Endothelial cell of umbilical vein (primary cell): ENCODE measurements around the gene MAST4. TPM values are rescaled to one million over a fixed set of nuclear protein-coding genes. Genes with fewer than 3 reads are reported as not detected.

Source experiments
- BruUV-seq: library from RNA; stranded (reverse); fragments of 400-500 nt; replicated peaks from 2 replicates; lab custom pipeline; 2021; lab: Mats Ljungman, UMichigan
- CTCF ChIA-PET: fragments of 300-600, 350-600 bp; sonication (Branson Sonifier 250); formaldehyde crosslinking; loops from one replicate; lab custom pipeline; 2021; ENCODE audit warnings: antibody characterized with exemption, inconsistent platforms; lab: Charles Lee
- POLR2A ChIA-PET: fragments of 300-600, 350-600 bp; sonication (Branson Sonifier 250); formaldehyde crosslinking; loops from one replicate; lab custom pipeline; 2021; ENCODE audit warnings: antibody characterized with exemption, inconsistent platforms; lab: Charles Lee
- DNase-seq: peaks from one replicate; pipeline ENCODE4 v3.0.0-alpha.2; 2011; ENCODE audit warnings: low read depth, low spot score
- FAIRE-seq: peaks from 2 replicates; lab custom pipeline; 2011; peaks lifted over from hg19 to GRCh38; lab: Jason Lieb, UNC
- H2AFZ ChIP-seq: 2 replicates; pipeline ENCODE4 v1.6.0; 2012; ENCODE audit warnings: low read depth, low read length, control low read depth, inconsistent platforms
- H3K27ac ChIP-seq: 2 replicates; pipeline ENCODE4 v1.5.1; 2011; ENCODE audit warnings: low read depth, mild to moderate bottlenecking, control low read depth, low read length, moderate library complexity; ENCODE audit not compliant: insufficient read depth
- H3K27me3 ChIP-seq, 2 experiments: 2 replicates each; pipeline versions ENCODE4 v1.6.0 to v1.6.1; 2011; ENCODE audit warnings: low read length in 2 of 2, mixed read lengths in 1 of 2; ENCODE audit not compliant: control insufficient read depth in 2 of 2, insufficient read depth in 2 of 2
- H3K36me3 ChIP-seq, 2 experiments: 2 replicates in 1 of 2; 3 replicates in 1 of 2; pipeline ENCODE4 v1.5.1; 2011; ENCODE audit warnings: low read length in 2 of 2, mild to moderate bottlenecking in 1 of 2, moderate library complexity in 1 of 2; ENCODE audit not compliant: control insufficient read depth in 2 of 2, insufficient read depth in 2 of 2; ENCODE audit errors: extremely low read depth in 1 of 2
- H3K4me1 ChIP-seq: 3 replicates; pipeline ENCODE4 v1.5.1; 2011; ENCODE audit warnings: mild to moderate bottlenecking, low read length; ENCODE audit not compliant: control insufficient read depth, insufficient read depth; ENCODE audit errors: extremely low read depth
- H3K4me2 ChIP-seq: 2 replicates; pipeline ENCODE4 v1.6.1; 2011; ENCODE audit warnings: low read length, control low read depth, mixed read lengths; ENCODE audit not compliant: insufficient read depth
- H3K4me3 ChIP-seq, 3 experiments: fragments of 200-600 bp in 1 of 3; sonication (generic), shearing (Covaris generic) in 1 of 3; replicated peaks in 1 of 3; 2 replicates each; pipeline ENCODE4 v1.5.1; 2011 to 2016; ENCODE audit warnings: control low read depth in 3 of 3, low read length in 3 of 3, mild to moderate bottlenecking in 2 of 3, inconsistent platforms in 1 of 3, low read depth in 1 of 3, moderate library complexity in 1 of 3; ENCODE audit not compliant: insufficient read depth in 1 of 3
- H3K79me2 ChIP-seq: 2 replicates; pipeline ENCODE4 v1.6.0; 2012; ENCODE audit warnings: low read length, inconsistent platforms; ENCODE audit not compliant: control insufficient read depth, insufficient read depth
- H3K9ac ChIP-seq: replicated peaks from 2 replicates; pipeline ENCODE3; 2011; ENCODE audit warnings: low read length, control low read depth; ENCODE audit not compliant: insufficient read depth; ENCODE audit errors: extremely low read depth
- H3K9me1 ChIP-seq: replicated peaks from 3 replicates; pipeline ENCODE4 v1.6.0; 2011; ENCODE audit warnings: mild to moderate bottlenecking, low read length; ENCODE audit not compliant: control insufficient read depth, insufficient read depth; ENCODE audit errors: extremely low read depth
- H3K9me3 ChIP-seq: replicated peaks from 2 replicates; pipeline ENCODE4 v1.5.1; 2012; ENCODE audit warnings: low read length, inconsistent platforms; ENCODE audit not compliant: control insufficient read depth, insufficient read depth
- H4K20me1 ChIP-seq: replicated peaks from 2 replicates; pipeline ENCODE3; 2011; ENCODE audit warnings: mild to moderate bottlenecking, low read length; ENCODE audit not compliant: control insufficient read depth, insufficient read depth; ENCODE audit errors: extremely low read depth
- EZH2 ChIP-seq: IDR thresholded peaks from 2 replicates; pipeline ENCODE4 v1.6.1; 2012; ENCODE audit warnings: borderline replicate concordance, low read depth, mild to moderate bottlenecking, moderate library complexity, low read length, inconsistent platforms; ENCODE audit not compliant: severe bottlenecking
- FOS ChIP-seq: IDR thresholded peaks from 2 replicates; pipeline ENCODE4 v1.6.1; 2011; ENCODE audit warnings: mild to moderate bottlenecking, low read length, moderate library complexity, borderline replicate concordance; ENCODE audit not compliant: insufficient read depth
- GATA2 ChIP-seq: IDR thresholded peaks from 2 replicates; pipeline ENCODE4 v1.7.0; 2011; ENCODE audit warnings: low read depth, mild to moderate bottlenecking, moderate library complexity, mixed read lengths, low read length; ENCODE audit not compliant: insufficient read length, insufficient read depth
- JUN ChIP-seq: IDR thresholded peaks from 2 replicates; pipeline ENCODE4 v1.6.1; 2011; ENCODE audit warnings: borderline replicate concordance, low read depth; ENCODE audit not compliant: insufficient read length, insufficient read depth
- MAX ChIP-seq: IDR thresholded peaks from 2 replicates; pipeline ENCODE4 v1.6.1; 2011; ENCODE audit not compliant: insufficient read depth, insufficient read length
- MYC ChIP-seq: IDR thresholded peaks from one replicate; pipeline ENCODE4 v1.6.1; 2011; ENCODE audit warnings: mild to moderate bottlenecking, low read depth, low read length
- POLR2A ChIP-seq: IDR thresholded peaks from 2 replicates; pipeline ENCODE4 v1.6.1; 2012; ENCODE audit warnings: low read depth, mild to moderate bottlenecking, control low read depth, low read length
- dilution Hi-C: fragments of 300-500 bp; cut with MboI; formaldehyde crosslinking; loops from one replicate; pipeline ENCODE4 v1.15.0; 2019; ENCODE audit warnings: low sequenced_read_pairs; ENCODE audit not compliant: extremely low pct_ligation_motif_present
- intact Hi-C: fragments of 100-400 bp; cut with micrococcal nuclease; formaldehyde crosslinking; loops from one replicate; pipeline ENCODE4 v1.10.0; 2022
- polyA plus RNA-seq, 4 experiments: library from polyadenylated mRNA; depleted of rRNA in 3 of 4; stranded (reverse) in 3 of 4; unstranded in 1 of 4; fragments of >200 nt; gene quantifications; 2 replicates each; pipeline versions ENCODE4 v1.2.1 to v1.2.3, GENCODE V29; 2011 to 2012; ENCODE audit warnings: missing spikeins in 1 of 4
- total RNA-seq: library from RNA; stranded (reverse); gene quantifications from 2 replicates; pipeline ENCODE4 v1.2.3, GENCODE V29; 2021

Gene MAST4
- total and polyA plus RNA-seq, 2 donors (not counting 3 experiments of a cell fraction or from before 2014, with no cell fraction given), result 40.2 to 116 TPM

- H3K4me1 ChIP-seq, result peaks cover 19% of the 10 kb centered on the region
- intact Hi-C loops (no loop called here), dilution Hi-C loops (no loop called here)
- ChIA-PET CTCF (no interaction called here), POLR2A (no interaction called here)
- no peaks in the 10 kb centered on the region for H3K79me2 ChIP-seq
- H3K4me3 ChIP-seq, result no peak overlapping the region
- no peaks in the 10 kb centered on the region for H3K36me3 ChIP-seq
- H2AFZ ChIP-seq, result no peak overlapping the region
- no TSS peak for BruUV-seq
- no peaks in the 10 kb centered on the region for H3K9me1 ChIP-seq
- H3K9ac ChIP-seq, result no peak overlapping the region
- H3K4me2 ChIP-seq, result no peak overlapping the region
- no peak for FAIRE-seq
- H4K20me1 ChIP-seq, result no peaks in the 10 kb centered on the region
- DNase-seq, result no peak
- H3K9me3 ChIP-seq, result no peaks in the 10 kb centered on the region
- no peaks in the 10 kb centered on the region for H3K27me3 ChIP-seq
- TF ChIP-seq GATA2, result no peak
- no peak for TF ChIP-seq MAX
- no peak for TF ChIP-seq JUN
- TF ChIP-seq FOS, result no peak
- no peak for TF ChIP-seq POLR2A
- TF ChIP-seq MYC, result no peak
- H3K27ac ChIP-seq, result no peak overlapping the region
These were observed 351.3 kb downstream of the MAST4 start for GRCh38 chr5:66947458-66947857.

- Histone ChIP-seq H3K9me3 (no peaks in the 10 kb centered on the region), H3K27ac (no peak overlapping the region), H3K4me1 (peaks cover 19% of the 10 kb centered on the region), H3K4me3 (no peak overlapping the region), H3K27me3 (no peaks in the 10 kb centered on the region), H3K9me1 (no peaks in the 10 kb centered on the region), H3K79me2 (no peaks in the 10 kb centered on the region), H3K4me2 (no peak overlapping the region), H3K9ac (no peak overlapping the region), H3K36me3 (peaks cover 0 to 2% of the 10 kb centered on the region in 2 experiments), H2AFZ (no peak overlapping the region), H4K20me1 (no peaks in the 10 kb centered on the region)
- dilution Hi-C loops, result no loop called here
- BruUV-seq, result no TSS peak
- no peak for DNase-seq
- TF ChIP-seq EZH2, result no peak
- TF ChIP-seq FOS, result no peak
- TF ChIP-seq MYC, result no peak
- no peak for TF ChIP-seq JUN
- TF ChIP-seq POLR2A, result no peak
- ChIA-PET CTCF (interaction anchor here (1.4 kb wide), 1 partner anchor 10 kb away, joined by 7 read pairs; no protein-coding TSS in a partner anchor), POLR2A (no interaction called here)
- no peak for FAIRE-seq
- intact Hi-C loops, result no loop called here
These were observed 352.9 kb downstream of the MAST4 start for GRCh38 chr5:66949066-66949465.
